CD4-positive, alpha-beta T cell treated with Interleukin-6 for 4 hours (primary cell): ENCODE measurements around the gene NAGS.
"Not testable (repeated sequence)": the region's sequence is repeated elsewhere in the genome, so short reads cannot be mapped to it uniquely, and the experiment has no call there.

Experiments used
- DNase-seq: peaks from one replicate; pipeline ENCODE4 v3.0.0-alpha.2; 2020; ENCODE audit warnings: mixed read lengths

Gene NAGS

DNA sequence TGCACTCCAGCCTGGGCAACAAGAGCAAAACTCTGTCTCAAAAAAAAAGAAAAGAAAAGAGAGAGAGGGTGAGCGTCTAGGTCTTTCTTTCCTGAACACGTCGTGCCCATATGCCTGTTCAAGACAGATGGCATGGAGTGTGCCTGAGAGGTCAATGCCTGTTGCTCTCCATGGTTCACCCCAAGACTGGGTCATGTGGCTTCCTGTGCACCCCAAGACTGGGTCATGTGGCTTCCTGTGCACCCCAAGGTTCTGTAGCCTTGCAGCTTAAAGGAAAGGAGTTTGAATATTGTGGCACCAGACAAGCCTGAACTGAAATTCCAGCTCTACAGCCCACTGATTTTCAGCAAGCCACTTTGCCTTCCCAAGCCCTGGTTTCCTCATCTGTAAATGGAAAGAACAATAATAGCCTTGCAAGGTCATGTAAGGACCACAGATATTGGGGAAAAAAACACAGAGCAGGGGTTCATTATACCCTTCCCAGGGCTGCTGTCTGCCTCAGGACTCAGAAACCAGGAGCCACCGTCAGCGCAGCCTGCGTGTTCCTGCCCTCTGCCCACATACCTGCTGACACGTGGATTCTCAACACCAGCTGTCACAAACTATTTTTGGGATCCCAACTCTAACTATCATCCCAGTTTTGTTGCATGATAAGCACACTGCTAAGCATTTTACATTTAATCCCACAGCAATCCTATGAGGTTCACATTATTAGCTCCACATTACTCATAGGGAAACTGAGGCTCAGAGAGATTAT is 18.0 kb upstream of the NAGS start:
- no peak for DNase-seq

DNA sequence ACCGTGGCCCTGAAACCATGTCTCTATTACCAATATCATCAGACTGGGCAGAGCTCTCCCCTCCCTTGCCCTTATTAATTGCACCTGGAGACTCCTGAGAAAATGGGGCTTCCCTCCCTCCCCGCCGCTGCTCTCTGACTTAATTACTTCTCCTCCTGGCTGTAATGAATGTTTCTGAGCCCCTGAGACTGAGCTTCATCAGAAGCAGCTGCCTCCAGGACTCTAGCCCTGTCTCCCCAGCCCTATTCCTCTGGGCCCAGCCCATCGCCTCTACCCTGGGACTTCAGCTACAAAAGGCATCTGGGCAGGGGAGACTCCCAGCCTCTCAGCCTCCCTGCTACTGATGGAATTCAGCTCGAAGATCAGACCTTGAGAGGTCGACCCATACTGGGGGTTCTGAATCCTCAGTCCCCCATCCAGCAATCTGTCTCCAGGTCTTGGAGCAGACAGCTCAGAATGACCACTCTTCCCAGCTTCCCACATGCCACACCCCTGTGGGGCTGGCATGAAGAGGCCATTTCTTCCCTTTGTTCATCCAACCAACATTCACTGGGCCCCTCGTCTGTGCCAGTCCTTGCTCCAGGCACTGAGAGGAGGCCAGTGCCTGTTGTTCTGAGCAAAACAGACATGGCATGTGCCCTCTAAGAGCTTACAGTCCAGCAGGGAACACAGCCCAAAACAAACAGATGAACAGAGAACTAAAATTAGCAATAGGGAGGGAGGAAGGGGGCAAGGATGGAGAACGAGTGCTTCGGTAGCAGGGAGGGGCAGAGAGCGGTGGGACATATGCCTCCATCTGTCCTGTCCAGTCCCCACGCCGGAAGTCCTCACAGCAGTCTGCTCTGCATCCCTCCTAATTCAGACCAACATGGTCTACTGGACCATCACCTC is 17.0 kb upstream of the NAGS start:
- DNase-seq, result no peak

DNA sequence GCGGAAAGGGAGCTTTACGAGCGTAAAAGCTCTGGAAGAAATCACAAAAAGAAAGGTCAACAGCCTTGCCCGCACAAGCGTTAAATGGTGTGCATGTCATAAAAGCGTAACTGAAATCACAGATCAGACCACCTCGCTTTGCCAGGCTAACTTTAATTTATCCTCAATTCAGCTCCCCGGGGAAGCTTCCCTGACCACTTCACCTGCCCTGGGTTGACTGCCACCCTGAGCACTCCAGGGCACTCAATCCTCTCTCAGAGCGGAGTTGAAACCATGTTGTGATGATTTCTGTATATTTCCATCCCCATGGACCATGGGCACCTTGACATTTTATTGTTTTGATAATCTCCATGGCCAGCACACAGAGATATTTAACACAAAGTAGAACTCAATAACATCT is 16.1 kb upstream of the NAGS start:
- no peak for DNase-seq

DNA sequence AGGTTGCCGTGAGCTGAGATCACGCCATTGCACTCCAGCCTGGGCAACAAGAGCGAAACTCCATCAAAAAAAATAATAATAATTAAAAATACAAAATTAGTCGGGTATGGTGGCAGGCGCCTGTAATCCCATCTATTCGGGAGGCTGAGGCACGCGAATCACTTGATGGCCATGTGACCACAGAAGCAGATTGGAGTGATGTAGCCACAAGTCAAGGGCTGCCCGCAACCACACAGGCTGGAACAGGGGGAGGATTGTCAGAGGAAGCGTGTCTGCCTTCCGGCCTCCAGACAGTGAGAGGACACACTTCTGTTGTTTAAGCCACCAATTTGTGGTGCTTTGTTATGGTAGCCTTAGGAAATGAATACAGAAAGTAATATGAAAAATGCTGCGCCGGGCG is 11.8 kb upstream of the NAGS start:
- DNase-seq, result no peak

DNA sequence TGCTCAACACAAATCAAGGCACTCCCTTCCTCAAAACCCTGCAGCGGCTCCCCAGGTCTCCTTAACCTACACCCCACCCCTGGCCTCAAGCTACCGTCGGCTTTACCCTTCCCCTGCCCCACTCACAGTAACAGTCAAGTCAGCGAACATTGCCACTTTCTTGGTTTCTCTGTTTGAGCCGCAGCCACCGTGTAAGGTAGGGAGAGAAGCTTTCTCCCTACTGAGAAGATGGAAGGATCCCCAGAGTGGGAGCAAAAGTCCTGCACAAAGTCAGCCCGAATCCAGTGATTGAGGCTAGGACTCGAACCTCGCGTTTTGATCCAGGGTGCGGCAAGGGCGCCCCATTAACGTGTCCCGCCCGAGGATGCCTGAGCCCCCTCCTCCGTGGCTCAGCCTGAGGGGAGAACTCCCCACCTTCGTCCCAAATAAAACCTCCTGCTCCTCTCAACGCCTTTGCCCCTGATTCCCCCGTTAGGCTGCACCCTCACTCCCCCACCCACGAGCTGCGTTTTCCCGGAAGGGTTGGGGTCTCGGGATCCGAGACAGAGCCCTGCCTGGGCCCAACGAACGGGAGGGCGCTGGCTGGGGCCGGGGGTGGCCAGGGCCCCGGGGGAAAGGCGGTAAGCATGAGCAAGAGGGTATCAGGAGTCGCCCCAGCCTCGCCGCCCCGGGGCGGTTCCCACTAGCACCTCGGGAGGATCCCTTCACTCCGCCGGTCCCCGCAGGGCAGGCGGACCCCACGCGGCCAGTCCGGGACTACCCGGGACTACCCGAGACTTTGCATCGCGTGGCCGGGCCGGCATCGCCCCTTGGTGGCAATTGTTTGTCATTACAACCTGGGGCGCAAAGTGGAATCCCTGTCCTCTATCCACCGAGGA is 9.9 kb upstream of the NAGS start:
- DNase-seq, result peak; percentile 71

DNA sequence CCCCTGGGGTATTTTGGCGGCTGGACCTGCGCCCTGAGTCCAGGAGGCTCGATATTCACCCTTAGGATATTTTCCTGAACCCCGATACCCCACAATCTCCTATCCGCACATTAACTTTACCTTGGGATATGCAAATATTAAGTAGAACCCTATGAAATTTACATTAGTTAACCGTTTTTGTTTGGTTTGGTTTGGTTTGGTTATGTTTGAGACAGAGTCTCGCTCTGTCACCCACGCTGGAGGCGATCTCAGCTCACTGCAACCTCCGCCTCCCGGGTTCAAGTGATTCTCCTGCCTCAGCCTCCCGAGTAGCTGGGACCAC is 9.3 kb upstream of the NAGS start:
- no peak for DNase-seq

DNA sequence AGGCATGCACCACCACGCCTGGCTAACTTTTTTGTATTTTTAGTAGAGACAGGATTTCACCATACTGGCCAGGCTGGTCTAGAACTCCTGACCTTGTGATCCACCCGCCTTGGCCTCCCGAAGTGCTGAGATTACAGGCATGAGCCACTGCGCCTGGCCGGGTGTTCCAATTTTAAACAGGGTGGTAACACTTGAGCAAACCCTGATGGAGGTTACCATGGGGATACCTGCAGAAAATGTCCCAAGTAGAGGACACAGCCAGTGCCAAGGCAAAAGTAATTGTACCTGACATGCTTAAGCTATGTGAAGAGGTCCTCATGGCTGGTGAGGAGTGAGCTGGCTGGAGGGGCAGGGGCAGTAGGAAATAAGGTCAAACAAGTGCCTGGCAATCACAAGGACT is 7.2 kb upstream of the NAGS start:
- not testable (repeated sequence) for DNase-seq

DNA sequence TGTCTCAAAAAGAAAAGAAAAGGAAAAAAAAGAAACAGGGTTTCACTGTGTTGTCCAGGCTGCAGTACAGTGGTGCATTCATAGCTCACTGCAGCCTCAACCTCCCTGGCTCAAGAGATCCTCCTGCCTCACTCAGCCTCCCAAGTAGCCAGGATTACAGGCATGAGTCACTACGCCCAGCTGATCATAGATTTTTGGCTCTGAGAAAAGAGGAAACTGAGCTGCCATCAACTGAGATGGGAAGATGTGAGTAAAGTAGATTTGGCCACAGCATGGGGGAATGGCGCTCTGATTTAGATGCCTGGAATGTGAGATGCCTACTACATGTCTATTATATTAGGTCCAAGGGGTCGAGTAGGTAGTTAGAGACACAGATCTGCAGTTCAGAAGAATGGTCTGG is 5.9 kb upstream of the NAGS start:
- no peak for DNase-seq

DNA sequence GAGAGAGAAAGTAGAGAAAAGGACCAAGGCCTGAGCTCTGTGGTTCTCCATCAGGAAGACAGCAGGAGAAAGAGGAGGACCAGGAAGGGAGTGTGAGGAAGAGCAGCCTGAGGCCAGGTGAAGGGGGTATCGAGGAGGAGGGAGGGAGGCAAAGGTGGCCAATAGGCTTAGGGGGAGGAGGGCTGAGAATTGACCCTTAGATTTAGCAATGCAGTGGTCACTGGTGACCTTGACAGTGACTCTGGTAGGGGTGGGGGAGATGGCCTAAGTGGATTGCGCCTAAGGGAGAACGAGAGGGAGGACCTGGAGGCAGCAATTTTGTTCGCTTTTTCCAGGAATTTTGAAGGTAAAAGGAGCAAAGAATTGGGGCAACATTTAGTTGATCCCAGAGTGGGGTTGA is 5.4 kb upstream of the NAGS start:
- DNase-seq, result no peak

DNA sequence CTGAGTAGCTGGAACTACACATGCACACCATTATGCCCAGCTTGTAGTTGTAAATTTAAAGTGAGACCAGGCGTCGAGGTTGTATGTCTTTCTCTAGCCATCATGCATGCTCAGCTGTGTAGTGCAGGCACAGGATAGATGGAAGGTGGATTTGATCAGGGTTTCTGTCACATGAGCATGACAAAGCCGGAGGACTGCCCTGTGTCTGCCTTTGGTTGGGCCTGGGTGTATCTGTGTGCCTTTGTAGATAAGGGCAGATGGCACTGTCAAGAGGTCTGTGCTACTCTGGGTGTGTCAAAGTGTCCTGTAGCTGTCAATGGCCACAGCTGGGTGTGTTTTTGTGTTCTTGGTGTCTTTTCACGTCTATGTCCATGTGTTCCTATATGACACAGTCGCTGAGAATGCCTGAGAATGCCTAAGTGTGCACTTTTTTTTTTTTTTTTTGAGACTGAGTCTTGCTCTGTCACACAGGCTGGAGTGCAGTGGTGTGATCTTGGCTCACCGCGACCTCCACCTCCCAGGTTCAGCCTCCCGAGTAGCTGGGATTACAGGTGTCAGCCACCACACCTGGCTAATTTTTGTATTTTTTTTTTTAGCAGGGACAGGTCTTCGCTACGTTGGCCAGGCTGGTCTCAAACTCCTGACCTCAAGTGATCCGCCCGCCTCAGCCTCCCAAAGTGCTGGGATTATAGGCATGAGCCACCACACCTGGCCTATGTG is 4.1 kb upstream of the NAGS start:
- no peak for DNase-seq

DNA sequence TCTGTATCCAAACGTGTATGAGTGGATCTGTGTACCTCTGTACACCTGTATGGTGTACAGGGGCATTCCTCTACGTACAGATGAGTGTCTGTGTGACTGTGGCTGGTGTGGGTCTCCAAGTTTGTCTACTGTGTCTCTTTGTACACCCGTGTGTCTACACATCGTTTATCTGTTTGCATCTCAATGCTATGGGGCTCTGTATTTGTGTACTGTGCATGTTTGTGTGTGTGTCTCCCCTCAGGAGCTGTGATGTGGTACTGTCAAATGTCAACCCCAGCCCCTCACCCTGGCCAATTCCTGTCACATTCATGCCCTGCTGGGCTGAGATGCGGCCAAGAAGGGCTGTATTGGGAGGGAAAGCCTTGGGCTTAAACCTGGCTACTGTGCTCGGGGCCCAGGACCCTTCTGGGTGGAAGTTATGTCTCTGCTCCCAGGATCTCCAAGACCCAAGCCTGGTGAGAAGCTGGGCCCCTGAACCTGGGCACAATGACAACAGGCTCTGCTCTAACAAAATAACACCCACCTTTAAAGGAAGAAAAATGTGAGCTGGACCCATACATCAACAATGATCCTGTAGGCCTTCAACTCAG is 3.5 kb upstream of the NAGS start:
- no peak for DNase-seq

DNA sequence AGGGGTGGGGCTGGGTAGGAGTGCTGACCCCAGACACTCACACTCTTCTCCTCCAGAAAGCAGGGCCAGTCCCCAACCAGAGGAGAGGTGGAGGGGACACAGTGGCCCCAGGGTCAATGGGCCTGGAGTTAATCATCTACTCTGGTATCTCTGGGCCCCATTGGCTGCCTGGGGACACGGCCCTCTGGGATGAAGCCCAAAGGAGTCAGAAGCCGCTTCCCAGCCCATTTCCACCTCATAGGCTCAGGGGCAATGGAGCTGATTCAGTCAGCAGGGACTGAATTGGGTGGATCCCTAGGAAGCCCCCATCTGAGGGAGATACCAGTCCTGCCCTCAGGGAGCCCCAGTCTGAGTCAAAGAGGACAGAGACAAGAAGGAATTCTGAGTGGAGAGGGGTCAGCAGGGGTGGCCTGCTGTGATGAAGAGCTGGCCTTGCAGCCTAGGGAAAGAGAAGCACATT is 2.9 kb upstream of the NAGS start:
- no peak for DNase-seq

DNA sequence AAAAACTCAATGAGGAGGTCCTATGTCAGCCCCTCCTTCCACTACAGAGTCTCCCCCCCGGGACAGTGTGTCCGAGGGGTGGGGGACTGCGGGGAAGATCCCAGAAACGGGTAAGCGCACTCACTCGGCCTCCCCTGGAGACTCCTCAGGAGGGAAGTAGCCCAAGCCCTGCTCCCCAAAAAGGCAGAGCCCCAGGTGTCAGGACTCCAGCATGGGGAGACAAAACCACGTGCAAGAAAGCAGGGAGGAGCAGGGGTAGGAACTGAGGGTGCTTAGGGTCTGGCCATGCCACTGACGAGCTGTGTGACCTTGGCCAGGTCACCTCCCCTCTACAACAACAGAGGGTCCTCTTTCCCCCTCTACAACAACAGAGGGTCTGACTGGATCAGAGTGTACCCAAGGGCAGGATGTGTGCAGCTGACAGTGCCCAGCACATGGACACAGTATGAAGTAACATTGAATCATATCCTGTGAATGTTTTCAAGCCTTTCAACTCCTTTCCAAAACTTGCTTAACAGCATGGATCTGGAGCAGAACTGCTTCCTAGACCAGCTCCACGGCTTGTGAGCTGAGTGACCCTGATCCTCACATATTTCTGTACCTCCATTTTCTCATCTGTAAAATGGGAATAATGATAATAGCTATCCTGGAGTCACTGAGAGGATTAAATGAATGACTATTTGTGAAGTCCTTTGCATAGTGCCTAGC is 2.1 kb upstream of the NAGS start:
- no peak for DNase-seq

DNA sequence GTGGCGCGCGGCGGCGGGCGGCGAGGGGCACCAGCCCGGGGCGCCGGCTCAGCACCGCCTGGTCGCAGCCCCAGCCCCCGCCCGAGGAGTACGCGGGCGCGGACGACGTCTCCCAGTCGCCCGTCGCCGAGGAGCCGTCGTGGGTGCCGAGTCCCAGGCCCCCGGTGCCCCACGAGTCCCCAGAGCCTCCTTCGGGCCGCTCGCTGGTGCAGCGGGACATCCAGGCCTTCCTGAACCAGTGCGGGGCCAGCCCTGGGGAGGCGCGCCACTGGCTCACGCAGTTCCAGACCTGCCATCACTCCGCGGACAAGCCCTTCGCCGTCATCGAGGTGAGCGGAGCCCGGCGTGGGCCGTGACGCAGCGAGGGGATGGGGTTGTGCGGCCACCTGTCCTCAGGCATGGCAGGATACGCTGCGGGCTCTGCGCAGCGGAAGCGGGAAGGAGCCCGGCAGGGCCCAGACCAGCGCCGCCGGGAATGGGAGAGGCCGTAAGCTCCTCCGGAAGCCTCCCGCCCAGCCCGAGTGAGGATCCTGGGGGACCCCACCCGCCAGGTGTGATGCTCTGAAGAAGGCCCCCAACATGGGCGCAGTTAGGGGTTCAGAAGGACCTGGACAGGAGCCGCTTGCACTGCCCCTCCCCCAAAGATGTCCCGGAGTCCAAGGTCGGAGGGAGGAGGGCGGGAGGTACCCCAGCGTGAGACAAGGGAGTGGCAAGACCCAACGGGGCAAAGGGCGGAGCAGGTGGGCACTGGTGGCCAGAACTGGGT is 522 bp downstream of the NAGS start:
- DNase-seq, result peak; percentile 42

DNA sequence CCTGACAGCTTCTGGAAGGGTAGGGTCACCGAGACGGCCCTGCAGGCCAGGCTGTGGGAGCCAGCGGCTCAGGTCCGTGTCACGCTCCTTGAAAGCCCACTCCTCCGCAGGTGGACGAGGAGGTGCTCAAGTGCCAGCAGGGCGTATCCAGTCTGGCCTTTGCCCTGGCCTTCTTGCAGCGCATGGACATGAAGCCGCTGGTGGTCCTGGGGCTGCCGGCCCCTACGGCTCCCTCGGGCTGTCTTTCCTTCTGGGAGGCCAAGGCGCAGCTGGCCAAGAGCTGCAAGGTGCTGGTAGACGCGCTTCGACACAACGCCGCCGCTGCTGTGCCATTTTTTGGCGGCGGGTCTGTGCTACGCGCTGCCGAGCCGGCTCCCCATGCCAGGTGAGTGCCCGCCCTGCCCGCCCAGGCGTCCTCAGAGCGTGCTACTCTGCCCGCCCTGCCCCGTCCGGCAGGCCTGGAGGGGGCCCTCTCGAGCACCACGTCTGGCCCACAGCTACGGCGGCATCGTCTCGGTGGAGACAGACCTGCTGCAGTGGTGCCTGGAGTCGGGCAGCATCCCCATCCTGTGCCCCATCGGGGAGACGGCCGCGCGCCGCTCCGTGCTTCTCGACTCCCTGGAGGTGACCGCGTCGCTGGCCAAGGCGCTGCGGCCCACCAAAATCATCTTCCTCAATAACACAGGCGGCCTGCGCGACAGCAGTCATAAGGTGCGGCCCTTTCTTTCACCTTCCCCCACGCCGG is 1.3 kb downstream of the NAGS start:
- peak; percentile 52 for DNase-seq

DNA sequence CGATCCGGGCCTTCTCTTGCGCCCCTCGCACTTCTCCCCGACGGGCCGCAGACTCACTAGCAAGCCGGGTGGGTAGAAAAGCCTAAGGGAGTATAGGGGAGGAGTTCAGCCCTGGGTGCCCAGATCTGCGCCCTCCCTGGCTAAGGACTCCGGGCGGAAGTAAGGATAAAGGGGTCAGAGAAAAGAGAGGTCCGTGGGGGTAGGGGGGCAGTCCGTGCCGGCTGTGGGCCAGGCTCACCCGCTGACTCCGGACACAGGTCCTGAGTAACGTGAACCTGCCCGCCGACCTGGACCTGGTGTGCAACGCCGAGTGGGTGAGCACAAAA is 1.8 kb downstream of the NAGS start:
- DNase-seq, result no peak

DNA sequence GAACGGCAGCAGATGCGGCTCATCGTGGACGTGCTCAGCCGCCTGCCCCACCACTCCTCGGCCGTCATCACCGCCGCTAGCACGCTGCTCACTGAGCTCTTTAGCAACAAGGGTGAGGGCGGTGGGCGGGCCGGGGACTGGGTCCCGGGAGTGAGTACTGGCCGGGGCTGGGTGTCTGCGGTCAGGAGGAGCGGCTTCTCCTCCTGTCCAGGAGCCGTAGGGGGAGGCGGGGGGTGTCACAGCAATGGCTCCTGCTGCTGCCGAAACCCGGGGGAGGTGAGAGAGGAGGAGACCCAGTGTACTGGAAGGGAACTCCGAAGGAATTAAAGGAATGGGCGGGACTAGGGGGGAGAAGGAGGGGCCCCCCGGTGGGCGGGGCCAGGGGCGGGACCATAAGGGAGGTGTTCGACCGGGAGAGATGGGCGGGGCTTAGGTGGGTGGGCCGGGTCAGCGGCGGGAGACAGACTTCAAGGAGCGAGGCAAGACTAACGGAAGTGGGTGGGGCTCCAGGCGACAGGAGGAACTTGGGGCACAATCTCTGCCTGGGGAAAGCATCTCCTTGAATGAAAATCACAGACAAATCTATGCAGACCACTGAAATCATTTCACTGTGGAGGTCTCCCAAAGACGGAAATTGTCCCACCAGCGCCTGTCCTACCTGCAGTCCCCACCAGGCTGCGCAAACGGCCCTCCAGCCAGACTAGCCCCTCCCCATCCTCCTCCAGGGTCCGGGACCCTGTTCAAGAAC is 2.4 kb downstream of the NAGS start:
- DNase-seq, result peak; percentile 100

DNA sequence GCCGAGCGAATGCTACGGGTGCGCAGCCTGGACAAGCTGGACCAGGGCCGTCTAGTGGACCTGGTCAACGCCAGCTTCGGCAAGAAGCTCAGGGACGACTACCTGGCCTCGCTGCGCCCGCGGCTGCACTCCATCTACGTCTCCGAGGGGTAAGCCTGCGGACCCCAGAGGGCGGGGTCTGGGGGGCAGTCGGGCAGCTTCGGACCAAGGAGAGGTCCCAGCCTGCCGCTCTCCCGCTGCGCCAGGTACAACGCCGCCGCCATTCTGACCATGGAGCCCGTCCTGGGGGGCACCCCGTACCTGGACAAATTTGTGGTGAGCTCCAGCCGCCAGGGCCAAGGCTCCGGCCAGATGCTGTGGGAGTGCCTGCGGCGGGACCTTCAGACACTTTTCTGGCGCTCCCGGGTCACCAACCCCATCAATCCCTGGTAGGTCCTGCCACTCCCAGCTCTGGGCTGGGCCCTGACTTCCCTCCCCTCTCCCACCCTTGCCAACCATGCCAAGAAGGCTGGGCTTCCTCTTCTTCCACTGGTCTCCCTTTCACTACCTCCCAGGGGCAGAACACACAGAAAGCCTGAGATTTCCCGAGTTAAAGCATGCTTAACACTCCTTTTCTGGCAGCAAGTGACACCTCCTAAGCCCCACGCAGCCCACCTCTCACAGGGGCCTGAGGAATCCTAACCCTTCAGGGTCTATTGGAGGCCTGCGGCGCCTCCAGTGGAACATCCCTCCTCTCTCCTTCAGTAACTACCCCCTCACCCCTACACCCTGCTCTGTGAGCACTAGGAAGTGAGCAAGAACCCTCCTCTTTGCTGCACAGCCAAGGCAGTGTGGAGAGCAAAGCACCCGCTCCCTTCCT is 3.2 kb downstream of the NAGS start:
- DNase-seq, result peak; percentile 31
